LNCAP (cell line): ENCODE results near the gene IL11RA.

Experiments used
- TF ChIP-seq, protein P1 (sequence below): fragments of 450-650 bp; IDR thresholded peaks from 2 replicates; pipeline ENCODE4 v1.5.1; 2017; ENCODE audit warnings: mild to moderate bottlenecking

Gene IL11RA

DNA sequence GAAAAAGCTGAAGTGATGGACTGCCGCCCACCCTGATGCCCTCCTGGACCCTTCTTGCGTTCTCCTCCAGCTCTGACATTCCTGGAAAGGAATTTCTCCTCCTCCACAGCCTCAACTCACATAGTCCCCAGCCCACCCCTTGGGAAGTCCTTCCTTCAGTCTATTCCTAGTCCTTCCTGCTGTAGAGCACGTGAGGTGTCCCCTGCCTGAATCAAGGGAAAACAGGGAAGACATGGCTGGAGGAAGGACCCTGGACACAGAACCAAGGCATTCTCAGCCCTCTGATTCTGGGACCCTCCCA, 26.8 kb upstream of the IL11RA start:
- TF ChIP-seq, protein P1, sequence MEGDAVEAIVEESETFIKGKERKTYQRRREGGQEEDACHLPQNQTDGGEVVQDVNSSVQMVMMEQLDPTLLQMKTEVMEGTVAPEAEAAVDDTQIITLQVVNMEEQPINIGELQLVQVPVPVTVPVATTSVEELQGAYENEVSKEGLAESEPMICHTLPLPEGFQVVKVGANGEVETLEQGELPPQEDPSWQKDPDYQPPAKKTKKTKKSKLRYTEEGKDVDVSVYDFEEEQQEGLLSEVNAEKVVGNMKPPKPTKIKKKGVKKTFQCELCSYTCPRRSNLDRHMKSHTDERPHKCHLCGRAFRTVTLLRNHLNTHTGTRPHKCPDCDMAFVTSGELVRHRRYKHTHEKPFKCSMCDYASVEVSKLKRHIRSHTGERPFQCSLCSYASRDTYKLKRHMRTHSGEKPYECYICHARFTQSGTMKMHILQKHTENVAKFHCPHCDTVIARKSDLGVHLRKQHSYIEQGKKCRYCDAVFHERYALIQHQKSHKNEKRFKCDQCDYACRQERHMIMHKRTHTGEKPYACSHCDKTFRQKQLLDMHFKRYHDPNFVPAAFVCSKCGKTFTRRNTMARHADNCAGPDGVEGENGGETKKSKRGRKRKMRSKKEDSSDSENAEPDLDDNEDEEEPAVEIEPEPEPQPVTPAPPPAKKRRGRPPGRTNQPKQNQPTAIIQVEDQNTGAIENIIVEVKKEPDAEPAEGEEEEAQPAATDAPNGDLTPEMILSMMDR, result no peak

DNA sequence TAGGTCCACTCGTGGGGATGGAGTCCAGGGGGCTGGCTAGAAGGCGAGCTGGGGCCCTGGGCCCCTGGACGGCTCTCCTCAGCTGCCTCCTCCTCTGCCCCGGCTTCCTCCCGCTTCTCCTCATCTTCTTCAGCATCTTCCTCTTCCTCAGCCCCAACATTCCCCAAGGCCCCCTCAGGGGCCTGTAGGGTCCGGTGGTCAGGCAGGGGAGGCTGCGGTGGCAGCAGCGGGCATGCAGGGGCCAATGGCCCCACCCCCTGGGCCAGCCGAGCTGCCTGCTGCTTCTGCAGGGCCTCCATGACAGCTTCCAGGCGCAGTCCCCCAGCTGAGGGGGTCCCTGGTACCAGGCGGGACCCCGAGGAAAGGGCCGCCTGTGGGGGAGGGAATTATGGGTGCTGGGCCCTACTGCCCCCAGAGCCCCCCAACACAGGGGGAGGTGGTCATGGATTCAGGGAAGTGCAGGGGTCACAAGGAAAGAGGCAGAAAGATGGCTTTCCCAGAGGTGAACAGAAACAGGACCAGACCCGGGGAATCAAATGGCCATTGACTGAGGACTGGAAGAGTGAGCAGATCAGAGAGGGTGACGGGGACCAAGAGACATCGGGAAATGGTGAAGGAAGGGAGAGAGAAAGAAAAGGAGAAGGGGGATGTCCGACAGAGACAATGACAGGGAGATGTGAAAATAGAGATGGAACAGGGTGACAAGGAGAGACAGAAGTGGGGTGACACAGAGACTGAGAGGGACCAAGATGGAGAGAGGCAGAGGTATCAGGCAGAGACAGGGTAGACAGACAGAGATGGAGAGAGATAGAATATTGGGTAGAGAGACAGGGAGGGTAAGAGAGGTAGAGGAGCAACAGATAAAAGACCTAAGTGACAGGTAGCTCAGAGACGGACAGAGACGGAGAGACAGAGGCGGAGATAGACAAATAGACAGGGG, 24.0 kb upstream of the IL11RA start:
- TF ChIP-seq, protein P1, result no peak

DNA sequence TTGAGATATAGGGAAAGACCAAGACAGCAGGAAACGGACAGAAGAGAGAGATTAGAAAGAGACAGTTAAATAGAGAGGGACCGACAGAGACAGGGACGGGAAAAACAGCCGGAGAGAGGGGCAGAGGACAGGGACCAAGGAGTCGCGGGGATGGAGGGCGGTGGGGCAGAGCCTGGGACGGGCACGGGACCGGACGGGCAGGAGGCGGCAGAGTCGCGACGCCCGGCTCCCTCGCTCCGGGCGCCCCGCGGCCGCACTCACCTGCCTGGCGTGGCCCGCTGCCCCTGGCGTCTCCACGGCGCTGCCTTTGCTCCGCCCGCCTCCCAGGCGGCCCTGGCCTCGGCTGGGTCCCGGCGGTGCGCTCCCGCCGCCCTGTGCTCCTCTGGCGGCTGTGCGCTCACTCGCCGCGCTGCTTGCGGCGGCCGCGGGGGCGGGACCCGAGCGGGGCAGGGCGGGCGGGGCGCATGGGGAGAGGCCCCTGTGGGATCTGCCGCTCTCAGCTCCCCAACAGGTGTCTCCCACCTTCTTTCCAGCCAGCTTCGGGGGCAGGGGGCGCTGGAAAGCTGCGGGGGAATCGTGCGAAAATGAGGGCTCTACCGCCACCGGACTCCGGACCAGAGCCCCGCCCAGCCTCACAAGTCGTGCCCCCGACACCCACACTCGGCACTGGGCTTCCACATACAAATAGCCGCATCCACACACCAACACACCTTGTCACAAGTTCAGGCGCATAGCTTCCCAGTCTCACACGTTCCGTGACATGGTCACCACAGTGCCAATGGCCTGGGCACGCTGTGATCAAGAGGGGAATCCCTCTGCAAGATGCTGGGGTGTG, 23.1 kb upstream of the IL11RA start, which contains the start of gene ARID3C:
TSS of gene ARID3C (minus strand) at position 411 of the 835 bp plus-strand sequence. CDS start 1,052 bp downstream, outside the sequence.
- TF ChIP-seq, protein P1, result no peak

DNA sequence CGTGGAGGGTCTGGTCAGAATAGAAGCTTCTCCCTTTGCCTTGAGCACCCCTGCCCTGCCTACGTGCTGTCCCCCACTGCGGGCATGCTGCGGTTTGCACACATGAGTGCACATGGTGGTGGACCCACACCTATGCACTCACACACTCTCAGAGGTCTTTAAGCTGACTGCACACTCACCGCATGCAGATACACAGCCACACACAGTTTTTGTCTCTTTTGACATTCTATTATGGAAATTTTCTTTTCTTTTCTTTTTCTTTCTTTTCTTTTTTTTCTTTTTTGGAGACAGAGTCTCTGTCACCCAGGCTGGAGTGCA, 22.5 kb upstream of the IL11RA start:
- TF ChIP-seq, protein P1, result no peak

DNA sequence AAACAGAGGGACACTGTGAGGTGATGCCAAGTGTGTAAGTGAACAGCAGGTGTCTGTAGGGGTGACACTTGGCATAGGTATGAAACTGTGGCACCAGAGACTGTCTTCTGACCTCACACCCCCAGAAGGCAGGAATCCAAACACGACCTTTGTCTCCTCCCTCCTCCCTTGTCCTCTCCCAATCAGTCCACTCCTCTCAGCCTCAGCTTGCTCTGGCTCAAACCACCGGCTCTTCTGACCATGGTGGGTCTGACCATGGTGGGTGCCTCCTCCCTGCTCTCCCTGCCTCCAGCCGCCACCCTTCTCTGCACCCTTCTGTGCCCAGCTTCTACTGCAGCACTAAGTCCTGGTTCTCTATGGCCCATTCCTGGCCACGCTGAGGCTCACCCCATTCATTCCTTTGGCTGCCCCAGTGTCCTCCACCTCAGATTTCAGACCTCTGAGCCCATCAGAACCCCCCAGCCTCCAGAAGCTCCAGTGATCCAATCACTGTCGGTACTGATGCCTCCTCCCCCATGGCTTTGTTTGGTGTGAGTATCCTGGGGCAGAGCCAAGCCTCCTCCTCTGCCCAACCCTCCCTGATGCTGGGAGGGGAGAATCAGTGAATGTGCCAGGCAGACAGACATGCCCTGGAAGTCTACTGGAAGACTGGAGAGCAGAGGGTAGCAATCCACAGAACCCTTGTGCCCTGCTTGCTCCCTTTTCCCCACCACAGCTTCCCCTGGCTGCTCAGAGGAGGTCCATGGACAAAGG, 21.4 kb upstream of the IL11RA start:
- TF ChIP-seq, protein P1, result no peak

DNA sequence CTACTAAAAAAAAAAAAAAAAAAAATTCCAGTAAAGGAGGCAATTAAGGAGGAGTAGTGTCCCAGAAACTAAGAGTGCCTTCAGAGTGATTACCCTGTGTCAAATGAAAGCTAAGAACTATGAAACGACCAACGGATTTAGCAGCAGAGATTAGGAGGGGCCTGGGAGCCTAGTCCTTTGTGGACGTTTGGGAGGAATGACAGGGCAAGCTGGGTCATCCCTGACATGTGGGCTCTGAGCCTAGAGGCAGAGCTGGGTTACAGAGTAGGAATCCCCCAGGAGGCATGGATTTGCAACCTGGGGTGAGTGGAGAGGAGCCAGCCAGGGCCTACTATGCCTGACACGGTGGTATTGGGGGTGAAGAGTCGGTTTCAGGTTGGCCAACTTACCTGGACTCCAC, 18.8 kb upstream of the IL11RA start:
- TF ChIP-seq, protein P1, result no peak

DNA sequence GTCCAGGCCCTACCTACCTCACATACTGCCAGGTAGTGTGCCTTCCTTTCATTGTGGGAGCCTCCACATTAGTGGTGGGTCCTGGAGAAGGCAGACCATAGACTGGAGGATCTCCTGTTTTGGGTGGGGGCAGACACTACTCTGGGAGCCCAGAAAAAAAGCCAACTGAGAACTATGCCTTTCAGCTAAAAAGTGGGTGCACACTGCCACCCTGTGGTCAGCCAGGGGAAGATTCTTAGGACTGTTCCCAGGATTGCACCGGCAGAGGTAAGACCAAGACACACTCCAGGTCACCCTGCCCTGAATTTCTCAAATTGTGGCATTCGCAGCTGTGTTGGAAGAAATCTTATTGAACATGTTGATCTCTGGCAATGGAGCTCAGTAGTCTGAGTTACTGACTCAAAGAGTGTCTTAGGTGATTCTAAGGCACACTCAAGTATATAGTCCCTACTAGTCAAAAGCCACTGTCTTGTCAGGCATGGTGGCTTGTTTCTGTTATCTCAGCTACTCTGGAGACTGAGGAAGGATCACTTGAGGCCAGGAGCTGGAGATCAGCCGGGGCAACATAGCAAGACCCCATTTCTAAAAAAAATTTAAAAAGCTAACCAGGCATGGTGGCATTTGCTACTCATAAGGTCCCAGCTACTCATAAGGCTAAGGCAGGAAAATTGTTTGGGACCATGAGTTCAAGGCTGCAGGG, 18.0 kb upstream of the IL11RA start:
- TF ChIP-seq, protein P1, result peak; percentile 91
